HG02840 (cell line): ENCODE results near the gene COL4A2.

Source experiments
- ATAC-seq: cut with Tn5 transposase; IDR thresholded peaks from one replicate; pipeline ENCODE4 v1.9.1; 2021; ENCODE audit warnings: mild to moderate bottlenecking, moderate library complexity, moderate number of reproducible peaks; ENCODE audit not compliant: unreplicated experiment, low FRiP score

COL4A2 gene

DNA sequence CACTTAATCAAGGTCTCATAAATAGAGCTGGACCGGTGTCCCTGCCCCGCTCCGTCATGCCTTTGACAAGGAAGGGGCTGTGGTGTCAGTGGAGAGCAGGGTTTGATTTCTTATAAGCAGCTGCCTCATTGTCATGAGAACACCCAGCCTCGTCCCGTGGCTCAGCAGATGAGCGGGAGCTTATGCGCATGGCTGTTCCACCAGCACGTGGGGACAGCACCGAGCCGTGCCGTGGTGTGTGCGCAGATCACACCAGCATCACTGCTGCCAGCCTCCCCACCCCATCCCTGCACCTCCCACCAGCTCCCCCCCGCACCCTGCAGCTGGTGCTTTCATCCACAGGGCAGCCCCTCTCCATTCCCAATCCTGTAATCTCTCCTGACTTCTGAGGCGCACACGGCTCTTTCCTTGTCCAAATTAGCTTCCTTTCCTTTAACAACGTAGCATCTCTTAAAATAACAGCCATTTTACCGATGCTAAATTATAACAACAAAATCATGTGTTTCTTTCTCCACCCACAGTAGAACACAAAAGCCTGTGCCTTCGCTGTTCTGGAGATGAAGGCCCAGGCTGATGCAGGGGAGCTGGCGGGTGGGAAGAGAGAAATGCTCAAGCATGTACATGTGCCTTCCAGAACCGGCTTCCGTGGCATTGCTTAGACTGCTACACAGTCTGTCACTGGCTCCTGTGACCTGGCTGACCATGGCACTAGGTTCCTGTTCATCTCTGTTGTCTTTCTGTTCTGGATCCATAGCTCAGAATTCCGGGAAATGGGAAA lies 157.7 kb downstream of the COL4A2 start:
- no peak for ATAC-seq

DNA sequence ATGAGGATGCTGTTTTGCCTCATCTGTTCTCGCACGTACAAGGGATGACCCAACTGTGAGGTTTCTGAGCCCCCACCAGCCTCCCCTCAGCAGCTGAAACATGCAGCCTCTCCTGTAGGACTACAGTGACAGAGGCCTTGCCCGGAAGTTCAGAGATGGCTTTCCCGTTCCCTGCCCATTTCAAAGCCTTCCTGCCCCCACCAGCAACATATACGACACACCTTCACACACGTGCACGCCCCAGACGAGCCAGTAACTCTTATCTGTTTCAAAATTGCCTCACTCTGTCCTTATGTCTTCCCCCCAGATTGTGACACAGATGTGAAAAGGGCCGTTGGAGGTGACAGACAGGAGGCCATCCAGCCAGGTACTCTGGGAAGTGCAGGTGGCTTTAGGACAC lies 158.6 kb downstream of the COL4A2 start:
- no peak for ATAC-seq

DNA sequence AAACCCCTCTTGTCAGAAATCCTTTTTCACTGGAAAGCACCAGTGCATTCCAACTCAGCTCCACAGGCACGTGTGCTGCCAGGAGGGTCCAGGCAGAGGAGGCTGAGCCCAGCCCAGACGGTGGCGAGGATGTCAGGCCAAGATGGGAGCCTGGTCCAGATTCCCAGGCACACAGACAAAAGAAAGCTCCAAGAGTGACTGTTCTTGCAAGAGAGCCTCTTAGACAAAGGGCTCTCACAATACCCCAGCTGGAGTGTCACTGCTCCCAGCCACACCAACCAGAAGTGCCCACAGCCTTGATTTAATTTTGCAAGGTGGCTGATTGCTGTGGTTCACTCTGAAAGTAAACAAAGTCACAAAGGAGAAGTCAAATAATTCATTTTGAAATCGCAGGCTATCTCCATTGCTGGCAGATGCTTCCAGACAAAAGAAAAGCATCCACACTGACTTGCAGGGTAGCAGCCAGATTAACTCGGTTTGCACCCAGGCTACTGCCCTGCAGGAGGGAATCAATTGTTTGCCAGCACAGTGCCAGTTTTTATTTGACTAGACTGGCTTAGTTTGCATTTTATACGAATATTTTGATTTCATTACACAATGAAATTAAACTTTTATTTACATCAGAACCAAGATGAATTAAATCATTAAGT lies 159.3 kb downstream of the COL4A2 start:
- ATAC-seq, result no peak

DNA sequence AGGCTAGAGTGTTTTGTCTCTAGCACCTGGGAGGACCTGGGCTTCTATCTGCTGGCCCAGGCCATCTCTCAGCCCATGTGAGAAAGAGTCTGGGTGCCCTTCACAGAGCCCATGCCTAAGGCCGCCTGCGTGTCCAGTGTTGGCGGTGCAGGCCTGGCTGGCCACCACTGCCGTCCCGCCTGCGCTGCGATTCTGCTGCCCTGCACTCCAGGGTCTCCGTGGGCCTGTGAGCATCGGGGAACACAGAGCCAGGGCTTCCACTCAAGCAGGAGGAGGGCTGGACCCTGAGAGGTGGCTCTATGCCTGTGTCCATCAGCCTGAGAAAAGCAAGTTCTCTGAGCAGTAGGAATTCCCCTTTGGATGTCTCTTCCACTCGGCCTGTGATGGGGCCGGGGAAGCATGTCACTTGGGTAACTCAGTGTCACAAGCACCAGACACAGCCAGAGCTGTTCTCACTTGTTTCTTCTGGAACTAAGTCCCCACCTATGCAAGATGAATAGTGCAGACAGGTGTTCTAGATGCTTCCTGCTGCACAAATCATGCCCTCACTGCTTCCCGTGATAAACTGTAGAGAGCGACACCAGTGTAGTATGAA lies 160.5 kb downstream of the COL4A2 start:
- no peak for ATAC-seq

DNA sequence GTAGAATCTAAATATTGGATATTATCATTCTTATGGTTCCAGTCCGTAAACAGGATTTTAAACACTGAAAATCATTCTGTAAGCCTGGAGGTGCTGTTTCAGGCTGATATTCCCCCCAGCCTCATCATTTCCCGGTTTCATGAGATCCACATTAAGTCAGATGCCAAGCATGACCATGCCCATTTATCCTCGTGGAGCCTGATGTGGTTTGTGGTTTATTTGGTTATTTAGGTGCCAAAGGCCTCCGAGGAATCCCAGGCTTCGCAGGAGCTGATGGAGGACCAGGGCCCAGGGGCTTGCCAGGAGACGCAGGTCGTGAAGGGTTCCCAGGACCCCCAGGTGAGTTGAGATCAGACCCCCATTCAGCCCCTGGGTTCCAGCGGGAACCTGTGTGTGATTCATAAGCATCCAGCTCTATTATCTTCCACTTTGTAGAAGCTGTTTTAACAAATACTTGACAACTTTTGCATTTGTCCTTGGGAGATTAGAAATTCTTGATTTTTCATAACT lies 162.0 kb downstream of the COL4A2 start:
- ATAC-seq, result no peak

DNA sequence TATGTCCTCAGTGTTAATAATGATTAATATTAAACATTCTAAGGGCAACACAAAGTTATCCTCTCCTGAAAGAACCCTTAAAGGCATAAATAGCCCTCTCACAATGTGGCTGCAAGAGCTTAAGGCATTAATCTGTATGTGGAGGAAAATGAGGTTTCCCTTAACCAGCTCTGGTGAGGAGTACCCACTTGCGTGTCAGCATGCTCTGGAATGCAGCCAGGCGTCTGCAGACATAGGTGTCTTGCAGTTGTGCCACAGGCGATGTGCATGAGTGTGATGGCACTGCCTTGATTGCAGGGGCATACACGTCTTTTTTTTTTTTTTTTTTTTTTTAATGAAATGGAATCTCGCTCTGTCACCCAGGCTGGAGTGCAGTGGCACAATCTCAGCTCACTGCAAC lies 162.5 kb downstream of the COL4A2 start:
- ATAC-seq, result no peak

DNA sequence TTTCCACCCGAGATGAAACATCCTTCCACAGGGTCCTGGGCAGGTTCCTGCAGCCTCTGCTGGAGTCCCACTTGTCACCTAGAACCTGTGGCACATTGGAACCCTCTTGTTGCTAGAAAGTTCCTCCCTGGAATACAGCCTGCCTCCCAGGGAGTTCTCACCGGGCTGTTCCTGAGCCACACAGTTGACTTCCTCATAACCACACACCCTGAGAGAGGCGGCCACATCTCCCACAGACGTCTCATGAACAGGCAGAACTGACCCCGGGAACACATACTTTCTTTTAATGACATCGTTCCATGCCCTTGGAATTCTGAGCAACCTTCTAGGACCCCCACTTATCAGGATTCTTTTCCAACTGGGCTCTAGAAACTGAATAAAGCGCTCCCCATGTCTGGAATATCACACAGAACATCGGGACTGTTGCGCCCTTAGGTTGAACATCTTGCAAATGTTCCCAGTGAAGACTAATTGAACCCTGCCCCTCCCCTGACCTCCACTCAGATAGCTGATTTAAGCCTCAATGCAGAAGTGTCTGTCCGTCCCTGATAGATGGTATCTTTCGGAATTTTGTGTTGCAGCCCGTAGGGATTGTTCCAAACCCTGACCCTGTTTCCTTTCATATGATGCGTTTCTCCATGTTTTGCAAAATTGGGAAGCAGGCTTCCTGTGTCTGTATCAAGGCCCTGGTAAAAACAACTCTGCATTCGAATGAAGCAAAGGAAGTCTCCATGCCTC lies 163.4 kb downstream of the COL4A2 start:
- no peak for ATAC-seq

DNA sequence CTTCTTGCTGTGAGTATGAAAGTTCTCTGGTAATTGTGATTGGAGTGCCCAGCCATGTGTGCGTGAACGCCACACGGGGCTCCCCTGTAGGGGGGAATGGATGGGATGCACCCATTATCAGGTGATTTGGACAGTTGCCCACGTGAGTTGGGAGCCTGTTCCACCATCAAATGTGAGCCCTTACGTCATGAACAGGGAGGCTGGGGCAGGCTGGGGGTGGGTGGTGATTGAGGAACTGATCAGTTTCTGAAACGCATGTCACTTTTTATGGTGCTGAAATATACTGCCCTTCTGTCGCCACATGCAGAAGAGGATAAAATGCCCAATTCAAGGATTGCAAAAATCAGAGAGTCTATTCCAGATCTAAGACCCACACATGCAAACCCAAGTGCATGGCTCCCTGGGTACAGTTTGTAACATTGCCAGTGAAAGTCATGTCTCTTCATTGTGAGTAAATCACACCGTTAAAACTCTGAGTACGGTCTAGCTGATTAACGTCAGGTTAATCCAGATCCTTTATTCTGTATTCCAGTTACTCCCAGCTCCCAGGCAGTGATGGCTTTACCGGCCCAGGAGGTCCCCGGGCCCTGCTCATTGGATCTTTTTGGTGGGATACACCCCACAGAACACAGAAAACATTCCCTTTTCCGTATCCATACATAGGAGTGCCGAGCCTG lies 164.2 kb downstream of the COL4A2 start:
- ATAC-seq, result no peak

DNA sequence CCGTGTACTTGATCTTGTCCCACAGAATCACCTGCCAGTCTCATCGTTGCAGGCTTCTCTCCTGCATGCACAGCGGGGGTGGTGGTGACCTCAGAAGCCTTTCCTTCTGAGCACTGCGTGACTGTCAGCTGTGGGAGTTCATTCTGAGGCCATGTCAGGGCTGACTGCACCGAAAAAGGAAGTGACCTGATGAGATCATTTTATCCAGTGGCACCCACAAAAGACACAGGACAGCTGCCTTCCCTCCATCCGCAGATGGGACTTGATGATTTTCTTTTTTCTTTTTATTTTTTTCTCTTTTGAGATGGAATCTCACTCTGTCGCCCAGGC lies 164.7 kb downstream of the COL4A2 start:
- ATAC-seq, result peak; percentile 97

DNA sequence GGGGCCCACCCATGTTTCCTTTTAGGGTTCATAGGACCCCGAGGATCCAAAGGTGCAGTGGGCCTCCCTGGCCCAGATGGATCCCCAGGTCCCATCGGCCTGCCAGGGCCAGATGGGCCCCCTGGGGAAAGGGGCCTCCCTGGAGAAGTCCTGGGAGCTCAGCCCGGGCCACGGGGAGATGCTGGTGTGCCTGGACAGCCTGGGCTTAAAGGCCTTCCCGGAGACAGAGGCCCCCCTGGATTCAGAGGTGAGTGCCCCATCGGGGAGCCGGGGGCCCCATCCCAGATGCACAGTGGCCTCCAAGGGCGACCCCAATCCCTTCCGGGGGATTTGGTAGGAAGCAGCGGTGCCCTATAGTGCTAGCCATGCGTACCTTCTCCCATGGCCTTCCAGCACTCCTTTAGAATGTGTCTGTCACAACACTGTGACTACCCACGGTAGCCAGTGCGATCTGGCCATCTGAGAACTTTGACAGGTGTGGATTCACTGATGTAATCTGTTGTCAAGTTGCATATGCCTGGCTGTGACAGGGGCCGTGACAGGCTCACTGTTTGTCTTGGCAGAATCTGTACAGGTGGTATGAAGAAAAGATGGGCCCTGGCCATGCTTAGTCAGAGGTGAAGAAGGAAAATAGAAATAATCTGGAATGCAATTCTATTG lies 165.9 kb downstream of the COL4A2 start:
- no peak for ATAC-seq

DNA sequence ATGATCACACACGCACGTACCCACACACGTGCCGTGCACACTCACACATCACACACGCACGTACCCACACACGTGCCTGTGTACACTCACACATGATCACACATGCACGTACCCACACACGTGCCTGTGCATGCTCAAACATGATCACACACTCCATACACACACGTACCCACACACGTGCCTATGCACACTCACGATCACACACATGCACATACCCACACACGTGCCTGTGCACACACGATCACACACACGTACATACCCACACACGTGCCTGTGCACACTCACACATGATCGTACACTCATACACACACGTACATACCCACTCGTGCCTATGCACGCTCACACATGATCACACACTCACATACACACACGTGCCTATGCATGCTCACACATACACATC lies 167.6 kb downstream of the COL4A2 start:
- no peak for ATAC-seq

DNA sequence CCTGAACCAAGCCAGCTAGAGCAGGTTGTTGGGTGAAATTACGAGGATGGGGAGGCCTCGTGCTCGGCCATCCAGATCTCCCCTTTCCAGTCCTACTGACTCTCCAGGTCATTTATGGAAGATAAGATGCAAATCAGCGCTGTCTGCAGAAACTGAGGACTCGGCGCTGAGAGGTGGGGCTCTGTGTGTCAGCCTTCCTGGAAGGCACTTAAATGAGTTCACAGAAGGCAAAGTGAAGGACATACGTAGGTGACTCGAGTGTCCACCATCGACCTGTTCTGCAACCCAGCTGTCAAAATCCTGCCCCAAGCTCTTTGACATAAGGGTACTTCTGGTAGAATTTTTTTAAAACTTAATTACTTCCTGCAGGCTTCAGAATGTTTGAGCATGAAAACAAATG lies 168.0 kb downstream of the COL4A2 start:
- no peak for ATAC-seq

DNA sequence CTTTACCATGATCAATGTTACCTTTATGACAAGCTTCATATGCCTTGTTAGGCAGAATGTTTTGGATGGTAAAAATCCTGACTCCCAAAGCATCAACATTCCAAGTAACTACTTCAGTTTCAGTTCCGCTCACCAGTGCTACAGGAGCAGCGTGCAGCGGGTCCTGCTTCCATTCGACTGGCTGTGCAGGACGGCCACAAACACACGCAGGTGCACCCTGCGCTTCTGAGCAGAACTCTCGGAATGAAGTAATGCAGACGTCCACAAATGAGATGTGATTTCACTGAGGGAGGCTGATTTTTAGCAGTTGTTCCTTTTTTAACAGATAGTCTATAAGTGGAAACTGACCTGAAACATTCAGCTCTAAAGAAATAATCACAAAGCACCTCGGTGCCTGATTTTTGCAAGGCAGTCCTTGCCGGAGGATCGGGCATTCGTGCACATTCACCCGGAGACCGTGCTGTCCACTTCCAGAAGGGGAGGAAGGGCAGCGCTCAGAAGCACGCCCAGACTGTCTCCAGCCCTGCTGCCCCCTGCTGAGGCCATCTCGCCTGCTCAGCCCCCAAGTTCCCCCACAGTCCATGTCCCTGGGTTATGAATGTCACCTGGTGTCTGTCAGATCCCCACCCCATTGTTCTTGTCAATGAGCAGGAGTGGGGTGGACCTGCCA lies 168.6 kb downstream of the COL4A2 start:
- no peak for ATAC-seq

DNA sequence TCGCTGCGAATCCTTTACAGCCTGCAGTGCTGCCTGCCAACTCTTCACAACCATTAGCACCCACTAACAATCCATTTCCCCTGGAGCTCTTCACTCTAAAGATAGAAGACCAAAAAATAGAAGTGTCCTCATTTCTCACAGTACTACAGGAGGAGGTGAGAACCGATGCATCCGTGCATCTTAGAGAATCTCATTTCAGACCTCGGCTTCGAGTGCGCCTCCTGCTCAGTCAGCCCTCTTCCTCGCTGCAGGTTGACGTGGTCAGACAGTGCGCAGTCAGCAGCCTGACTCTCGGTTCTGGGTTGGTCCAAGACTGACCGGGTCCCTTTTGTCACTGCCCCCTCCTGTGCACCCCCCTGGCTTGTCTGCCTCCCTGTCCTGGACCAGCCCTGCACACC lies 169.1 kb downstream of the COL4A2 start:
- no peak for ATAC-seq

DNA sequence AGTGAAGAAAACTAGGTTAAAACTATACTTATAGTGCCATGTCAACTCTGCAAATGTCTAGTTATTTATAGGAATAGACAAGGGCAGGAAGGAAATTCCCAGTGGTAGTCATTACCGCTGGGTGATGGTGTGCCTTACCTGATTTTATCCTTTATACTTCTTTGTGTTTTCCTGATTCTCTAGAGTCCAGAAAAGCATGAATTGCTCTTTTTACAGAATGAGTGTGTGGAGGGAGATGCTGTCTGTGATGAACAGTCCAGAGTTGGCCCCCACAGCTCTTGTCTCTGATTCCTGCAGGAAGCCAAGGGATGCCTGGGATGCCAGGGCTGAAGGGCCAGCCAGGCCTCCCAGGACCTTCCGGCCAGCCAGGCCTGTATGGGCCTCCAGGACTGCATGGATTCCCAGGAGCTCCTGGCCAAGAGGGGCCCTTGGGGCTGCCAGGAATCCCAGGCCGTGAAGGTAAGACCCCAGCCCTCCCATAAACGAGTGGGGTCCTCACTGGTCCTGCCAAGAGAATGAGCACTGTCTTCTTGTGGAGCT lies 170.7 kb downstream of the COL4A2 start:
- no peak for ATAC-seq

DNA sequence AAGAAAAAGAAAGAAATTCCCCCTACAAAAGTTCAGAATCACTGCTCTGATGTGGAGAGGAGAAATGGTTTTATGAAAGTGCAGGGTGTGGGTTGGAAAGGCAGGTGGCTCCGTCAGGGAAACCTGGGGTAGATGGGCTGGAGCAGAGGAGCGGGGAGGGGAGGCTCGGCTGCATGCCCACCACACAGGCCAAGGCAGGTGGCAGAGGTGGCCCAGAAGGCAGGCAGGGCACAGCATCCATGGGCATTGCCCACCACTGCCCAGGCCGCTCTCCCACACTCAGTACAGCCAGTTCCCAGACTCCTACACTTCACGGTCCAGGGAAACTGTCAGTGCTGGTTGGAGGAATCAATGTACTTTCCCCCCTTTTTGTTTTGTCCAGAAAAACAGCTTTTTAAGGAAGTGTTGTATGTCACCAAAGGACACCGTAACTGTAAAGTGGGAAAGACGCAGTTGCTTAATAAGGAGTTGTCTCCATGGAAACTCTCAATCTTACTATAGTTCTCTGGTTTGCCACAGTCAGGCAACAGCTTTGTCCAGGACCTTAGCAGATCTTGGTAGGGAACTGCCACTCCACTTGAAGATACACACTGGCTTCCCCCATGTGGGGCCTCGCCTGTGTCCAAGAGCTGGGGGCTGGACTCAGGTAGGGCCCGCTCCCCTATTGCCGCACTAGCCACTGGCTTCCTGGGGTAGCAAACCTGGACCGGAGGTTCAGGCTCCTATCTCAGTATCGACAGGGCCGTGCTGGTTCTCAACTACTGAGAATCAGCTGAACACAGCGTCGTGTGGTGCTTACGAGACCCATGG lies 171.5 kb downstream of the COL4A2 start:
- ATAC-seq, result no peak

DNA sequence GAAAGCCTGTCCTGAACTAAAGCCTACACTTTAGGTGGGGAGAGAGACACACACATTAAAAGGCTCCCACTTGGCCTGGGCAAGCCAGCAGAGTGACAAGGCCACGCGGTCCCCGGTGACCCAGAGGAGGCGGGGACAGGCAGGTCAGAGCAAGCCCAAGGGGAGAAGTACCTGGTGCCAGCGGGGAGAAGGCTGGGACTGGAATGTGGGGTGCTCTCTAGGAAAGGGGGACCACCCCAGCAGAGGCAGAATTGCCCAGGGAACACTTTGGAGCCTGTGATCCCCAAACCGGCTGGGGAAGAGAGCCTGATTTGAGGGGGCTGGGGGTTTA lies 172.1 kb downstream of the COL4A2 start:
- no peak for ATAC-seq

DNA sequence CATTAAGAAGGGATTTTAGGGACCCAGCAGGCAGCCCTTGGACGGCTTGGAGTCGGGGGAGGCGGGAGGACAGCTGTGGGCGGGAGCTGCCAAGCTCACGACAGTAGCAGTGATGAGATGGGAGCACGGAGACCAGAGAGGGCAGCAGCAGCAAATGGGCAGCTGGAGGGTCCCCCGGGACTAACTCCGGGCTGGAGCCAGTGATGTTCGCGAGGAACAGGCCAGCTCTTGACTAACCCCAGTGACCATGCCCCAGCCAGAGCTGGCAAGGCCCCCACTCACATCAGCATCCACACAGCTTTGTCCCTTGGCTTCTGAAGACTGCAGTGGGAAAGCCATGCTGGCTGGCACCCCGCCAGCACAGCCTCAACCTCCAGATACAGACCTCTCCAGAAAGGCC lies 172.6 kb downstream of the COL4A2 start:
- ATAC-seq, result no peak

DNA sequence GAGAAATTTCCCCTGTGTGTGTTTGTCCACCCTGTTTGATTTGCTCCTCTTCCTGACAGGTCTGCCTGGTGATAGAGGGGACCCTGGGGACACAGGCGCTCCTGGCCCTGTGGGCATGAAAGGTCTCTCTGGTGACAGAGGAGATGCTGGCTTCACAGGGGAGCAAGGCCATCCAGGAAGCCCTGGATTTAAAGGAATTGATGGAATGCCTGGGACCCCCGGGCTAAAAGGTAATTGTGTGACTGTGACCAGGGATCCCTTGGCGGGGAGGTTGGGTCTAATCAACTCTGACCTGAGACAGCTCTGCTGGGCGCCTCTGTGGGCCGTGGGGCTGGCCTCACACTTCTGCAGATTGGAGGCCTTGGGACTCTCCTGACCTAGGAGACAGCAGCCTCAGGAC lies 173.1 kb downstream of the COL4A2 start:
- ATAC-seq, result no peak
